Neural cell (in vitro differentiated cells): ENCODE data around the gene CPA2. TPM values are rescaled to one million over a fixed set of nuclear protein-coding genes. Genes with fewer than 3 reads are reported as not detected.
"Not testable (repeated sequence)": the region's sequence is repeated elsewhere in the genome, so short reads cannot be mapped to it uniquely, and the experiment has no call there.

Experiments used
- H2AFZ ChIP-seq: fragments of 200-600, 300-800 bp; sonication (generic), shearing (Covaris generic); 2 replicates; pipeline ENCODE4 v1.6.0; 2014; ENCODE audit warnings: low read depth, mild to moderate bottlenecking, antibody characterized with exemption, low read length, moderate library complexity
- H3F3A ChIP-seq: fragments of 200-600 bp; shearing (Covaris generic); 2 replicates; pipeline ENCODE4 v1.6.1; 2016; ENCODE audit warnings: mild to moderate bottlenecking, moderate library complexity, mixed read lengths, antibody characterized with exemption, low read length; ENCODE audit not compliant: insufficient read depth, poor library complexity, severe bottlenecking
- H3K27ac ChIP-seq: fragments of 200-600, 300-800 bp; sonication (generic), shearing (Covaris generic); 2 replicates; pipeline ENCODE4 v1.5.1; 2014; ENCODE audit warnings: mild to moderate bottlenecking, low read length, moderate library complexity
- H3K27me3 ChIP-seq: fragments of 300-800, 200-600 bp; sonication (generic), shearing (Covaris generic); 2 replicates; pipeline ENCODE4 v1.6.0; 2014; ENCODE audit warnings: mild to moderate bottlenecking, low read depth, low read length, moderate library complexity; ENCODE audit not compliant: insufficient read depth
- H3K36me3 ChIP-seq: fragments of 300-800, 200-600 bp; sonication (generic), shearing (Covaris generic); 2 replicates; pipeline ENCODE4 v1.5.1; 2014; ENCODE audit warnings: mild to moderate bottlenecking, antibody characterized with exemption, low read length, moderate library complexity; ENCODE audit not compliant: insufficient read depth
- H3K4me2 ChIP-seq: fragments of 300-800, 200-600 bp; sonication (generic), shearing (Covaris generic); 2 replicates; pipeline ENCODE4 v1.6.0; 2014; ENCODE audit warnings: mild to moderate bottlenecking, low read length
- H3K4me3 ChIP-seq: fragments of 300-800, 200-600 bp; sonication (generic), shearing (Covaris generic); 2 replicates; pipeline ENCODE4 v1.5.1; 2014; ENCODE audit warnings: mild to moderate bottlenecking, low read length, moderate library complexity
- H3K79me2 ChIP-seq: fragments of 200-600 bp; shearing (Covaris generic); replicated peaks from 2 replicates; pipeline ENCODE4 v1.6.0; 2014; ENCODE audit warnings: mild to moderate bottlenecking, low read length, moderate library complexity; ENCODE audit not compliant: insufficient read depth
- H3K9ac ChIP-seq: fragments of 300-800, 200-600 bp; sonication (generic), shearing (Covaris generic); 2 replicates; pipeline ENCODE4 v1.6.1; 2016; ENCODE audit warnings: mild to moderate bottlenecking, low read length, mixed read lengths
- H3K9me2 ChIP-seq: fragments of 200-600 bp; shearing (Covaris generic); 2 replicates; pipeline ENCODE4 v1.6.1; 2016; ENCODE audit warnings: mild to moderate bottlenecking, low read length, mixed read lengths; ENCODE audit not compliant: insufficient read depth
- H3K9me3 ChIP-seq: fragments of 200-600, 300-800 bp; sonication (generic), shearing (Covaris generic); 2 replicates; pipeline ENCODE4 v1.6.1; 2016; ENCODE audit warnings: mild to moderate bottlenecking, mixed run types, low read length, moderate library complexity, mixed read lengths
- H4K20me1 ChIP-seq: fragments of 200-600 bp; shearing (Covaris generic); 2 replicates; pipeline ENCODE4 v1.6.1; 2016; ENCODE audit warnings: mild to moderate bottlenecking, mixed run types; ENCODE audit not compliant: insufficient read depth
- EP300 ChIP-seq: fragments of 450-650 bp; conservative IDR thresholded peaks from 2 replicates; pipeline ENCODE4 v1.6.1; 2014; ENCODE audit warnings: antibody characterized with exemption, mild to moderate bottlenecking, moderate library complexity; ENCODE audit not compliant: poor library complexity, severe bottlenecking
- EZH2 ChIP-seq: fragments of 200-600, 300-800 bp; shearing (Covaris generic), sonication (generic); IDR thresholded peaks from 2 replicates; pipeline ENCODE4 v1.6.1; 2014; ENCODE audit warnings: antibody characterized with exemption, low read length, borderline replicate concordance, mild to moderate bottlenecking; ENCODE audit not compliant: insufficient read depth, poor library complexity, severe bottlenecking
- MXI1 ChIP-seq: fragments of 450-650 bp; conservative IDR thresholded peaks from 2 replicates; pipeline ENCODE4 v1.6.1; 2014; ENCODE audit warnings: antibody characterized with exemption, mild to moderate bottlenecking; ENCODE audit not compliant: poor library complexity, severe bottlenecking
- POLR2AphosphoS5 ChIP-seq: IDR thresholded peaks from 2 replicates; pipeline ENCODE4 v1.6.1; 2012
- RAD21 ChIP-seq: fragments of 450-650 bp; conservative IDR thresholded peaks from 2 replicates; pipeline ENCODE4 v1.6.1; 2014; ENCODE audit warnings: antibody characterized with exemption, mild to moderate bottlenecking, moderate library complexity
- SMC3 ChIP-seq: fragments of 450-650 bp; conservative IDR thresholded peaks from 2 replicates; pipeline ENCODE4 v1.6.1; 2014; ENCODE audit warnings: antibody characterized with exemption, mild to moderate bottlenecking, moderate library complexity; ENCODE audit not compliant: poor library complexity
- TAF1 ChIP-seq: IDR thresholded peaks from 2 replicates; pipeline ENCODE4 v1.6.1; 2012; ENCODE audit warnings: low read depth
- polyA plus RNA-seq: library from polyadenylated mRNA; depleted of rRNA; stranded (reverse); fragments of >200 nt; gene quantifications from 2 replicates; pipeline ENCODE4 v1.2.3, GENCODE V29; 2014
- TF ChIP-seq, protein P1 (sequence below): fragments of 450-650 bp; IDR thresholded peaks from 2 replicates; pipeline ENCODE4 v1.5.1; 2014; ENCODE audit warnings: antibody characterized with exemption, mild to moderate bottlenecking, moderate library complexity; ENCODE audit not compliant: poor library complexity, severe bottlenecking
- TF ChIP-seq, protein P2 (sequence below): IDR thresholded peaks from 2 replicates; pipeline ENCODE4 v1.6.1; 2012; ENCODE audit warnings: borderline replicate concordance

Gene CPA2
- polyA plus RNA-seq, 1 donor from 2014 or later: 0.41 TPM

DNA sequence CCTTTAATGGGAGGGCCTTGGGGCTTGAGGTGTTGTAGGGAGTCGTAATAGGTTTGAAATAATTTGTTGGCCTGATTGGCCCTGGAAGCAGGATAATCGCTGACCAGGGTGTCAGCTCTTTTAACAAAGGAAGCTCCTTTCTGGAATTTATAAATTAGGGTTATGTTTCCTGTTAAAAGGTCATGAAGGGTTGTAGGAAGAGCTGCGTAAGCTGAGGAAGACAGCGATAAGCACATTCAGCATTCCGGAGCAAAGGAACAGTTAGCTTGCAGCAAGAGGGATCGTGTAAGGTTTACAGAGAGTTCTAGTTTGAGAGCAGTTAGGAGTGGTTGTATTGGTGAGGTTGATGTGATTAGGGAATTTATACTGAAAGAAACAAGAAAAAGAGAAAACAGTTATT lies 47.6 kb downstream of the CPA2 start:
- H2AFZ ChIP-seq: no peak overlapping the region
- no peak overlapping the region for H3K9ac ChIP-seq
- no peak overlapping the region for H3K4me3 ChIP-seq
- no peak overlapping the region for H3K27ac ChIP-seq
- H3K36me3 ChIP-seq: no peaks in the 10 kb centered on the region
- H3F3A ChIP-seq: no peaks in the 10 kb centered on the region
- H3K4me2 ChIP-seq: no peak overlapping the region
- no peaks in the 10 kb centered on the region for H3K27me3 ChIP-seq
- H3K79me2 ChIP-seq: no peaks in the 10 kb centered on the region
- no peaks in the 10 kb centered on the region for H3K9me2 ChIP-seq
- H4K20me1 ChIP-seq: no peaks in the 10 kb centered on the region
- TF ChIP-seq, protein P1, sequence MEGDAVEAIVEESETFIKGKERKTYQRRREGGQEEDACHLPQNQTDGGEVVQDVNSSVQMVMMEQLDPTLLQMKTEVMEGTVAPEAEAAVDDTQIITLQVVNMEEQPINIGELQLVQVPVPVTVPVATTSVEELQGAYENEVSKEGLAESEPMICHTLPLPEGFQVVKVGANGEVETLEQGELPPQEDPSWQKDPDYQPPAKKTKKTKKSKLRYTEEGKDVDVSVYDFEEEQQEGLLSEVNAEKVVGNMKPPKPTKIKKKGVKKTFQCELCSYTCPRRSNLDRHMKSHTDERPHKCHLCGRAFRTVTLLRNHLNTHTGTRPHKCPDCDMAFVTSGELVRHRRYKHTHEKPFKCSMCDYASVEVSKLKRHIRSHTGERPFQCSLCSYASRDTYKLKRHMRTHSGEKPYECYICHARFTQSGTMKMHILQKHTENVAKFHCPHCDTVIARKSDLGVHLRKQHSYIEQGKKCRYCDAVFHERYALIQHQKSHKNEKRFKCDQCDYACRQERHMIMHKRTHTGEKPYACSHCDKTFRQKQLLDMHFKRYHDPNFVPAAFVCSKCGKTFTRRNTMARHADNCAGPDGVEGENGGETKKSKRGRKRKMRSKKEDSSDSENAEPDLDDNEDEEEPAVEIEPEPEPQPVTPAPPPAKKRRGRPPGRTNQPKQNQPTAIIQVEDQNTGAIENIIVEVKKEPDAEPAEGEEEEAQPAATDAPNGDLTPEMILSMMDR: no peak
- no peak for TF ChIP-seq POLR2AphosphoS5
- no peak for TF ChIP-seq EZH2
- TF ChIP-seq MXI1: no peak
- no peaks in the 10 kb centered on the region for H3K9me3 ChIP-seq

DNA sequence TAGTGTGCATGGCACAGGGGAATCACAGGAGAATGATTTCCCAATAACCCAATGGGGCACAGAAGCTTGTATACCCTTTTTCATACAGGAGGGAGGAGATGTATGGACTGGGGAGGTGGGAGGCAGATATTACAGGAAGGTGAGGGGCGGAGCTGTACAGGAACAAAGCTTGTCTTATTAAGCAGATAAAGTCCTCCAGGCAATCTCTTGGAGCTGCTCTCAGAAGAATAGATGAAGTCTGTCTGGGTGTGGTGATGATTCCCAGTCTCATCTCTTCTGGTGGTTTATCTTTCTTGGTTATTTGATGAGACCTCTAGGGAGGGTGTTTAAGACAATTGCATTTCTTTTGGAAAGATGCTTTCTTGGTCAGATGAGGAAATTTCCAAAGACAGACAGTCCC lies 52.9 kb downstream of the CPA2 start:
- Histone ChIP-seq H3K4me3 (no peak overlapping the region), H3K27ac (no peak overlapping the region), H3K9me2 (no peaks in the 10 kb centered on the region), H3K4me2 (no peak overlapping the region), H3K36me3 (no peaks in the 10 kb centered on the region), H3F3A (no peaks in the 10 kb centered on the region), H4K20me1 (no peaks in the 10 kb centered on the region), H3K79me2 (no peaks in the 10 kb centered on the region), H3K27me3 (no peaks in the 10 kb centered on the region), H3K9me3 (no peaks in the 10 kb centered on the region), H2AFZ (no peak overlapping the region), H3K9ac (no peak overlapping the region)
- TF ChIP-seq RAD21: no peak
- TF ChIP-seq SMC3: no peak
- TF ChIP-seq, protein P1: no peak
- no peak for TF ChIP-seq TAF1
- no peak for TF ChIP-seq POLR2AphosphoS5
- TF ChIP-seq EZH2: no peak
- no peak for TF ChIP-seq MXI1
- TF ChIP-seq EP300: no peak
- TF ChIP-seq, protein P2, sequence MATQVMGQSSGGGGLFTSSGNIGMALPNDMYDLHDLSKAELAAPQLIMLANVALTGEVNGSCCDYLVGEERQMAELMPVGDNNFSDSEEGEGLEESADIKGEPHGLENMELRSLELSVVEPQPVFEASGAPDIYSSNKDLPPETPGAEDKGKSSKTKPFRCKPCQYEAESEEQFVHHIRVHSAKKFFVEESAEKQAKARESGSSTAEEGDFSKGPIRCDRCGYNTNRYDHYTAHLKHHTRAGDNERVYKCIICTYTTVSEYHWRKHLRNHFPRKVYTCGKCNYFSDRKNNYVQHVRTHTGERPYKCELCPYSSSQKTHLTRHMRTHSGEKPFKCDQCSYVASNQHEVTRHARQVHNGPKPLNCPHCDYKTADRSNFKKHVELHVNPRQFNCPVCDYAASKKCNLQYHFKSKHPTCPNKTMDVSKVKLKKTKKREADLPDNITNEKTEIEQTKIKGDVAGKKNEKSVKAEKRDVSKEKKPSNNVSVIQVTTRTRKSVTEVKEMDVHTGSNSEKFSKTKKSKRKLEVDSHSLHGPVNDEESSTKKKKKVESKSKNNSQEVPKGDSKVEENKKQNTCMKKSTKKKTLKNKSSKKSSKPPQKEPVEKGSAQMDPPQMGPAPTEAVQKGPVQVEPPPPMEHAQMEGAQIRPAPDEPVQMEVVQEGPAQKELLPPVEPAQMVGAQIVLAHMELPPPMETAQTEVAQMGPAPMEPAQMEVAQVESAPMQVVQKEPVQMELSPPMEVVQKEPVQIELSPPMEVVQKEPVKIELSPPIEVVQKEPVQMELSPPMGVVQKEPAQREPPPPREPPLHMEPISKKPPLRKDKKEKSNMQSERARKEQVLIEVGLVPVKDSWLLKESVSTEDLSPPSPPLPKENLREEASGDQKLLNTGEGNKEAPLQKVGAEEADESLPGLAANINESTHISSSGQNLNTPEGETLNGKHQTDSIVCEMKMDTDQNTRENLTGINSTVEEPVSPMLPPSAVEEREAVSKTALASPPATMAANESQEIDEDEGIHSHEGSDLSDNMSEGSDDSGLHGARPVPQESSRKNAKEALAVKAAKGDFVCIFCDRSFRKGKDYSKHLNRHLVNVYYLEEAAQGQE: no peak

DNA sequence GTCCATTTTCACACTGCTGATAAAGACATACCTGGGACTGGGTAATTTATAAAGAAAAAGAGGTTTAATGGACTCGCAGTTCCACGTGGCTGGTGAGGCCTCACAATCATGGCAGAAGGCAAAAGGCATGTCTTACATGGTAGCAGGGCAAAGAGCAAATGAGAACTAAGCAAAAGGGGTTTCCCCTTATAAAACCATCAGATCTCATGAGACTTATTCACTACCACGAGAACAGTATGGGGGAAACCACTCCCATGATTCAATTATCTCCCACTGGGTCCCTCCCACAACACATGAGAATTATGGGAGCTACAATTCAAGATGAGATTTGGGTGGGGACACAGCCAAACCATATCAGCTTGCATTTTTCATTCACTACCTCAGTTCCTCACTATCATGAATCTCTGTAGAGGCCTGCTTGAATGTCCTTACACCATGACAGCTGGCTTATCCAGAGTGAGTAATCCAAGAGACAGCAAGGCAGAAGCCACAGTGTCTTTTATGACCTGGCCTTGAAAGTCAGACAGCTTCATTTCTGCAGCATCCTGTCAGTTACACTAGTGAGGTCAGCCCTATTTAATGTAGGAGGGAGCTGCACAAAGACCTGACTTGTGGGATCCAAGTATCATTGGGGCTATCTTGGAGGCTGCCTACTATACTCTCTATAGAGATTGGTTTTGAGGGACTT lies 55.0 kb downstream of the CPA2 start:
- not testable (repeated sequence) for H3K4me2 ChIP-seq, H3F3A ChIP-seq, H3K9me3 ChIP-seq, H3K9me2 ChIP-seq, H4K20me1 ChIP-seq, H3K9ac ChIP-seq, H2AFZ ChIP-seq, H3K79me2 ChIP-seq, H3K36me3 ChIP-seq, H3K27ac ChIP-seq, H3K4me3 ChIP-seq, H3K27me3 ChIP-seq
